Fibroblast of skin of right biceps (primary cell): ENCODE measurements around the gene TMEM45A.
A peak's percentile ranks its signal among the peaks of the same experiment; 100 is the strongest.
"Not testable (repeated sequence)": the region's sequence is repeated elsewhere in the genome, so short reads cannot be mapped to it uniquely, and the experiment has no call there.

Experiments
- DNase-seq: peaks from one replicate; pipeline ENCODE4 v3.0.0-alpha.2; 2013

TMEM45A gene

GRCh38 chr3:100578646-100579045 is 86.2 kb downstream of the TMEM45A start:
- DNase-seq, result no peak

DNA sequence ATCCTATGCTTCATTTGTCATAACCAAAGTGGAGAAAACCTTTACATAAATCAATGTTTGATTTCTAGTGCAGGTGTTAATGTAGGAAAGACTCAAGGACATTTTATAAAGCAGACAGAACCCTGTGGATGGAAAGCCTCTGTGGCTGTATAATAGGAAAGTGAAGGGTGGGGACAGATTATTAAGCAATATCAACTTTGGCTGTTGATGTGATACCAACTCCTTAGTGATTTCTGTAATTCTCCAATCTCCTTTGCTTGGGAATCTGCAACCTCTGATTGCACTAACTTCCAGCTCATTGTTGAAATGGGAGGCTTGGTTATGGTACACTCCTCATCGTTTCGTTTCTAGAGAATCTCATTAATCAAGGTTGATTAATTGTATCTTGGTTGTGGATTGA is 87.7 kb downstream of the TMEM45A start:
- DNase-seq, result no peak

- peak; percentile 23 for DNase-seq
Observed at GRCh38 chr3:100581650-100582049, 89.2 kb downstream of the TMEM45A start.

DNA sequence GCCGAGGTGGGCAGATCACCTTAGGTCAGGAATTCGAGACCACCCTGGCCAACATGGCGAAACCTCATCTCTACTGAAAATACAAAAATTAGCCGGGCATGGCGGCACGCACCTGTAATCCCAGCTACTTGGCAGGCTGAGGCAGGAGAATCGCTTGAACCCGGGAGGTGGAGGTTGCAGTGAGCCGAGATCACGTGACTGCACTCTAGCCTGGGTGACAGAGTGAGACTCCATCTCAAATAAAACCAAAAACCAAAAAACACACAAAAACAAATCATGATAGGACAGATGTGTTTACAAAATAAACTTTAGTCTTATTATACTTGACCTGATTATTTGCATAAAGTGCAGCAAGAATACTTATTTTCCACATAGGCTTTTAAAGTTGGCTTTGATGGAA is 89.7 kb downstream of the TMEM45A start:
- not testable (repeated sequence) for DNase-seq

DNA sequence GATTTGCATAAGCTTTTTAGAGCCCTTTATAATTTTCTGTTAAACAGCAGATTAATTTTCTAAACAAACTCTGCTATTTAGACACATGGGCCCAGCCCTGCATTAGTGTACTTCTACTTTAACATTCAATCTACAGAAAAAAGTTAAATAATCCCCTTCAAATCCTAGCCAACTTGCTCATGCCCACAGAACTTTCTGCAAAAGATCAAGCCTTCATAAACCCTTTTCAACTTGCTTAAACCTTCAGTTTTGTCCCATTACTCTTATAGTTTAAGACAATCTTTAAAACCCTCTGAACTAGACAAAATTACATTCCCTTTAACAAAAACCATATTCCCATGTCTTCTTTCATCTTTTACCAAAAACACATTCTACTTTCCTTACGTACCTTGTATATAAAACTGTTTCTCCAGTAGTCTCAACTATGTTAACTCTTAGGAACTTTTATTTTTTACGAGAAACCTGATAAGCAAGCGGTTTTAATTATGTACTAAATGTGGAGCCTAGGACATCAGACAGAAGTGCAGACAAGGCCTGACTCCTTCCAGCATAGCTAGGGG is 91.8 kb downstream of the TMEM45A start:
- no peak for DNase-seq

DNA sequence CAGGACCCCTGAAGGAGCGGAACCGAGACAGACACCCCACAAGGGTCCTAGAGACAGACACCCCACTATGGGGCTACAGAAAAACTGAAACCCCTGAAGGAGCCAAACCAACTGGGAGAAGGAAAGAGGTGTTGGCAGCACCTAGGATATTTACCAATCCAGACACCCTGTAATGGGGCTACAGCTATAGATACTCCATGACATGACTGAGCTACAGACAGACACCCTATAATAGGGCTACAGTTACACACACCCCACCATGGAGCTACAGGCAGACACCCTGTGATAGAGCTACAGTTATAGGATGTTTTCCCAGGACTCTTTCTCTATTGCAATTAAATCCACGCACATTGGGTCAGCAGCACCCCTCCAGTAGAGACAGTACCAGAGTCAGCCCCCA is 94.4 kb downstream of the TMEM45A start:
- DNase-seq, result no peak

DNA sequence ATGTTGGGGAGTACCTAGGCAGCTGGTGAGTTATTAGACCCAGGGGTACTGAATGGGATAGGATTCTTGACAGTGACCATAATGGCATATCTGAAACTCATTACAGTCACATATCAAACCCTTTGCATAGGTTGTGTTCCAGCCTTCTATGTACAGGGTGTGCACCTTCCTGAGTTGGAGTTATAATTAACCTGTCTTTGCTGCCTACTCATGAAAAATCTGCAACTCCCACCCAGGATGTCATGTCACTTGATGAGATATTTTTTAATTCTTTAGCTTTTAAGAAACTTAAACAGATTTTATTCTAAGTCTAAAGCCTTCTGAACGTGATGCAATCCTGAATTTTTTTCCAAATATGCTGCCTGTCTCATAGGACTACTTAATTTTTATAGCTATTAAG is 95.8 kb downstream of the TMEM45A start:
- no peak for DNase-seq

DNA sequence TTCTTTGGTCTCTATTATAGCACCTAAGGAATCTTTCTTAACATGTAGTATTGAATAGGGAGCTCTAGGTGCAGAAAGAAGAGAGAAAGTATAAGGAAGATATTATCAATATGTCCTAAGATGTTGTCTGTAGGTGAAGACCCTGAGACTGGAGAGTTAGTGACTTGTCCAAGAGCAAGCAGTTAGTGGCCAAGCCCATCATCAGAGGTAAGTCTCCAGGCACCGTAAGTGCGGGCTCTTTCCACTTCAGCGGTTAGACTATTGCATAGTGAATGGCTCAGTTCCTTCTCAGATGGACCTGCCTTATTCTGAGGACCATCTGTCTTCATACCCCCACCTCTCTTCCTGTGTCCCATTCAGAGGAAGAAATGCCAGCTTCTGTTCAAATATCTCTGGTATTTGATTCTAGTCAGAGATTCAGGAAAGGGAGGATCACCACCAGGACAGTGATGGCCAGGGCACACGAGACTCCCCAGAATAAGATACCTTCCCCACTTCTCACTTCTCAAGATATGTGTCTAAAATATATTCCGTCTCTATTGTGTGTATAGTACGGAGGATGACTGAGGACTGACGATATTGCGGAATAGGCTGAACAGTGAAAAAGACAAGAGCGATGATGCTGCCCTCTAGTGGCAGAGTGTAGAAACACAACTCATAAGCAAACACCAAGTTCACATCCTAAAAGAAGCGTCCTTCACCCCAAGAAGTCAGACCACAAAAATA is 97.9 kb downstream of the TMEM45A start:
- DNase-seq, result peak; percentile 69

GRCh38 chr3:100590840-100591147 is 98.4 kb downstream of the TMEM45A start:
- no peak for DNase-seq

- DNase-seq, result no peak
Observed at GRCh38 chr3:100591411-100591810, 99.0 kb downstream of the TMEM45A start.

- no peak for DNase-seq
Observed at GRCh38 chr3:100600181-100601042, 108.0 kb downstream of the TMEM45A start.

DNA sequence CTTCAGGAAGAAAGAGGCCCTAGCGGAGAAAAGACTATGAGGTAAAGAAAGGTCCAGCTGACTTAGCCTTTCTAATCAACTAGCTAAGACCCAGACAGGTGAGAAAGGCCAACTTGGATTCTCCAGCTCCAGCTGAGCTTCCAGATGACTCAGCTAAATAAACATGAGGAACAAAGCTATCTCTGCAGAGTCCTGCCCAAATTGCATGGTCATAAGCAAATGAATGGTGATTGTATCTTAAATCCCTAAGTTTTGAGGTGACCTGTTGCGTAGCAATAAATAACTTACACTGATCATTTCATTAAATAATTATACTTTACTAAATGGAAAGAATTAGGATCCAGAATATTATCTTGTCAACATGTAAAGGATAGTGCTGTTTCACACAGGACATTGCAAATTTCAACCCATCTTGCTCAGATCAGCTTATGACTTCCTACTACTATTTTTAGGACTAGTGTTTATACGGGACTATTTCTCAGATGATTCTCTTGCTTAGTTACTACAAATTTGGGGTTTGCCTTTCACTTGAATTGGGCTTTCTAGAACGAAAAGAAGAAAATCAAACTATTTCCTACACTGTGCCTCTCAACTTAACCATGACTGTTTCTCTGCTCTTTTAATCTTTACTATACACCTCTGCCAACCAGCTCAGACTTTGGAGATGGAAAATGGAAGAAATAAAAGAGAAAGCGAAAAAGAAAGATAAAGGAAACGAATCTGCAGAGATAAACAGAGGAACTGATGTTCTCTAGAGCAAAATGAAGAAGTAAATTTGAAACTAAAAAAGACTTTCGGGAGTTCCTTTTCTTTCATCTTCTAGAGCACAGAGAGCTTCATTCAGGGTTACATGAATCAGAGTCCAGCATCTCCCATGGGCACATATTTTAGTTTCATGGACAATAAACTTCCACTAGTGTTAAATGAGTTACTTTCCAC is 110.4 kb downstream of the TMEM45A start:
- DNase-seq, result peak; percentile 20

GRCh38 chr3:100603469-100603868 is 111.0 kb downstream of the TMEM45A start:
- peak; percentile 35 for DNase-seq

GRCh38 chr3:100605358-100605757 is 112.9 kb downstream of the TMEM45A start:
- DNase-seq, result no peak

DNA sequence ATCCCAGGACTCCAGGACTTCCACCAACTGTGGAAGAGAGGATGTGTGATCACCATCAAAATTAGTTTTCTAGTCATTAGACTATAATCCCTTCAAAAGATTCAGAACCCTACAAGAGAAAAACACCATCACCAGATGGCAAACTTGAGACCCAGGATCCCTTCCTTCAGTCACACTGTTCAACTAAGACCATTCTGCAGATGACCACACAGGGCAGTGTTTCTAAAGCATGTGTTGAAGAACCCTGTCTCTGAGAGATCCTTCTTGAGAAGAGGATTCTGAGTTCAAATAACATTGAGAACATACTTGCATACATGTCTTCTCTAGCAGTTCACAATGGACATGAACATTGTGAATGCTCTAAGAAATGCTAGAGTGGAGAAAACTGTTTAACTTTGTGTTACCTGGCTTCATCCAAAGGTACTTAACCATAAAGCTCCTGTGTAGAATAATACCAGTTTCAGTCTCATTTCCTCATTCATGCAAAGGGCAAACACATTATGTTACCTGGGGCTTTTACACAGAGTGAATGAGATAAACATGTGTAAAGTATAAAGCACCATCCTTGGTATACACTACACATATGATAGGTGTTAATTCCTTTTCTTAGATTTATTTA is 114.6 kb downstream of the TMEM45A start:
- no peak for DNase-seq

DNA sequence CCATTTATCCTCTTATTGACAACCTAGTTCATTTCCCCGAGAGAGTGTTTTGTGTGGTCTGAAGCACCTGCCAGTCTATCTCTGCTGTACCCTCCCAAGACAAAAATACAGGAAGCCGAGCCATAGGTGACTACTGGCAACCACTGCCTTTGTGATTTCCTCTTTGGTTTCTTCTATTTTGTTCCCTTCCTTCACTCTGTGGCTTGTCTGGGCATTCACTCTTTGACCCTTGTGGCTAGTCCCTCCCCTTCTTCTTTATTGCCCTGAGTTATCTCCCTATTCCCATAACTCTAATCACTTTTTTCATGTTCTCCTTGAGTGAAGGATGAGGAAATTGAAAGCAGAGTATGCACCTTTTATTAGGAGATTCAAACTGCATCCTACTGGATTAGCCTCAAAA is 116.9 kb downstream of the TMEM45A start, which contains the start of gene ADGRG7:
Gene ADGRG7, plus strand, starts transcription at position 297 of the 400 bp plus-strand sequence. CDS start 256 bp downstream, outside the sequence.
- DNase-seq, result no peak

GRCh38 chr3:100609963-100610362 is 117.5 kb downstream of the TMEM45A start:
- DNase-seq, result no peak

- DNase-seq, result no peak
Observed at GRCh38 chr3:100611221-100611620, 118.8 kb downstream of the TMEM45A start.

GRCh38 chr3:100613721-100614390 is 121.4 kb downstream of the TMEM45A start:
- DNase-seq, result no peak

GRCh38 chr3:100614941-100615340 is 122.5 kb downstream of the TMEM45A start:
- no peak for DNase-seq

DNA sequence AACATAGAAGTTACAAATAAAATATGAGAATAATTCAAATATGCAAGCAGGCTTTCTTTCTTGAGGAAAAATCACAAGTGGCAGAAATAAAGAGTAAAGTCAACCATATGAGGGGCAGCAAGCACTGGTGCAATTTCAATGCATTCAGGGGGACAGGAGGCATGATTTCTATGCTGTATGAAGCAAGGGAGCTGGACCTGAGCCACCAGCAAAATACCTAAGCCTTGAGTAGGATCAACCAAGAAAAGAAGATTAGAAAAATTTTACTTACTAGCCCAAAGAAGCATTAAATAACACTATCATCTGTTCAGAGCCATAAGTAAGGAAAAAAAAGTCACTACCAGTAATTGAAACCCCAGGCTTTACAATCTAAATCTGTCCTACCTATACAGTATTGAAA is 123.3 kb downstream of the TMEM45A start:
- peak; percentile 66 for DNase-seq

DNA sequence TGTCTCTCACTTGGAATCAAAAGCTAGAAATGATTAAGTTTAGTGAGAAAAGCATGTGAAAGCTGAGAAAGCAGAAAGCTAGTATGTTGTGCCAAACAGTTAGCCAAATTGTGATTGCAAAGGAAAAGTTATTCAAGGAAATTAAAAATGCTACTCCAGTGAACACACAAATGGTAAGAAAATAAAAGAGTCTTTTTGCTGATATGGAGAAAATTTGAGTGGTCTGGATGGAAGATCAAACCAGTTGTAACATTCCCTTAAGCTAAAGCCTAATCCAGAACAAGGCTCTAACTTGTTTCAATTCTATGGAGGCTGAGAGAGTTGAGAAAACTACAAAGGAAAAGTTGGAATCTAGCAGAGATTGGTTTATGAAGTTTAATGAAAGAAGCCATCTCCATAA is 128.8 kb downstream of the TMEM45A start:
- no peak for DNase-seq
